ENCODE measurements around the gene TBCD. TPM values are rescaled to one million over a fixed set of nuclear protein-coding genes. Genes with fewer than 3 reads are reported as not detected.

The TBCD gene
- total RNA-seq, 1 experiment from 2014 or later: 129 TPM

DNA sequence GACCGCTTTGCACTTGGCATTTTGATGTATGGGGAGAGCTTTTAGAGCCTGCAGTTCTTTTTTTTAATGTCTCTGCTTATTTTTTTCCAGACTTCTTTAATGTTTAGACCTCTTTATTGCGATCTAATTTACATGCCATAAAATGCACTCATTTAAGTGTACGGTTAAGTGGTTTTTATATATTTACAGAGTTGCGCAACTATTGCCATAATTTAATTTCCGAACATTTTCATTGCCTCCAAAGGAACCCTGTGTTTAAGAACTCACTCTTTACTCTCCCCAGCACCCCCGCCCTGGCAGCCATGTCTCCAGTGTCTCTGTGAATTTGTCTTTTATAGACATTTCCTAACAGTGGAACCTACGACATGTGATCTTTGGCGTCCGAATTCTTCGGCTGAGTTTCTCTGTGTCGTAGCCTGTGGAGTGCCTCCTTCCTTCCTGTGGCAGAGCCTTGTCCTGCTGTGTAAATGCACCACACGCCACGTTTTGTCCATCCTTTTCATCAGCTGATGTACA is 64.0 kb downstream of the TBCD start:
- no CpG with 5 or more reads among the region's 13 CpGs for WGBS (ENCODE audit: extremely low coverage, insufficient read length, low lambda C conversion rate)
- peaks cover 4% of the 10 kb centered on the region; the same call in 1 of the 2 replicates for H3K27me3 Mint-ChIP-seq (ENCODE audit: low read depth)
- peaks cover 0 to 3% of the 10 kb centered on the region in 2 experiments; a peak in 1 of 4 replicates for H3K4me1 Mint-ChIP-seq
- no peak overlapping the region for H3K27ac ChIP-seq (ENCODE audit: insufficient read length, low read depth, low read length)
- no peak overlapping the region for H3K4me3 Mint-ChIP-seq
- no peak overlapping the region for H2BK12ac ChIP-seq (ENCODE audit: insufficient read length, low read depth, low read length)
- peaks cover 67 to 95% (median 90%) of the 10 kb centered on the region in 3 experiments for H3K36me3 Mint-ChIP-seq (ENCODE audit: insufficient read depth in 1 of 3, low read depth in 3 of 3)
- H4K91ac ChIP-seq (ENCODE audit: insufficient read length, low read depth, low read length): no peak overlapping the region
- H3K4me1 ChIP-seq (ENCODE audit: insufficient read depth, low read length): no peaks in the 10 kb centered on the region
- no peak overlapping the region for H3K56ac ChIP-seq (ENCODE audit: insufficient read length, low read depth, low read length)
- no peak overlapping the region for H3K4me2 ChIP-seq (ENCODE audit: insufficient read depth, insufficient read length, low read length)
- H3T11ph ChIP-seq (ENCODE audit: low read length): no peak overlapping the region
- H3K27ac Mint-ChIP-seq: no peak overlapping the region; a peak in 1 of 7 replicates
- no peak overlapping the region for H3K14ac ChIP-seq (ENCODE audit: insufficient read depth, low read length)
- no peak overlapping the region for H3K23ac ChIP-seq (ENCODE audit: insufficient read length, low read depth, low read length)
- H3K27me3 ChIP-seq (ENCODE audit: insufficient read depth, low read length): no peaks in the 10 kb centered on the region
- no peak overlapping the region for H3K4ac ChIP-seq (ENCODE audit: low read depth, low read length)
- H2BK20ac ChIP-seq (ENCODE audit: low read depth, low read length, poor library complexity, severe bottlenecking): no peak overlapping the region
- no peak overlapping the region for H4K5ac ChIP-seq (ENCODE audit: insufficient read length, low read depth, low read length)
- H3K79me2 ChIP-seq (ENCODE audit: insufficient read depth, low read length): no peaks in the 10 kb centered on the region
- no peak overlapping the region for H2BK120ac ChIP-seq (ENCODE audit: low read depth, low read length, poor library complexity, severe bottlenecking)
- H4K8ac ChIP-seq (replicated peaks; ENCODE audit: insufficient read length, low read depth, low read length): no peak overlapping the region
- TF ChIP-seq, protein P1, sequence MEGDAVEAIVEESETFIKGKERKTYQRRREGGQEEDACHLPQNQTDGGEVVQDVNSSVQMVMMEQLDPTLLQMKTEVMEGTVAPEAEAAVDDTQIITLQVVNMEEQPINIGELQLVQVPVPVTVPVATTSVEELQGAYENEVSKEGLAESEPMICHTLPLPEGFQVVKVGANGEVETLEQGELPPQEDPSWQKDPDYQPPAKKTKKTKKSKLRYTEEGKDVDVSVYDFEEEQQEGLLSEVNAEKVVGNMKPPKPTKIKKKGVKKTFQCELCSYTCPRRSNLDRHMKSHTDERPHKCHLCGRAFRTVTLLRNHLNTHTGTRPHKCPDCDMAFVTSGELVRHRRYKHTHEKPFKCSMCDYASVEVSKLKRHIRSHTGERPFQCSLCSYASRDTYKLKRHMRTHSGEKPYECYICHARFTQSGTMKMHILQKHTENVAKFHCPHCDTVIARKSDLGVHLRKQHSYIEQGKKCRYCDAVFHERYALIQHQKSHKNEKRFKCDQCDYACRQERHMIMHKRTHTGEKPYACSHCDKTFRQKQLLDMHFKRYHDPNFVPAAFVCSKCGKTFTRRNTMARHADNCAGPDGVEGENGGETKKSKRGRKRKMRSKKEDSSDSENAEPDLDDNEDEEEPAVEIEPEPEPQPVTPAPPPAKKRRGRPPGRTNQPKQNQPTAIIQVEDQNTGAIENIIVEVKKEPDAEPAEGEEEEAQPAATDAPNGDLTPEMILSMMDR (conservative IDR thresholded peaks at IDR 0.05): no peak
- no peak overlapping the region for H2BK15ac ChIP-seq (ENCODE audit: low read depth, low read length)
- H4K20me1 ChIP-seq (ENCODE audit: control insufficient read depth, insufficient read depth, insufficient read length): no peaks in the 10 kb centered on the region
- no peaks in the 10 kb centered on the region for H3K79me1 ChIP-seq (ENCODE audit: insufficient read depth, low read depth, low read length, poor library complexity, severe bottlenecking)
- H2AFZ ChIP-seq (ENCODE audit: low read length): no peak overlapping the region
- no peaks in the 10 kb centered on the region for H3K23me2 ChIP-seq (ENCODE audit: insufficient read length, low read depth, low read length, poor library complexity, severe bottlenecking)
- no peak overlapping the region for H2AK5ac ChIP-seq (ENCODE audit: insufficient read length, low read length)
- H3K18ac ChIP-seq (ENCODE audit: insufficient read length, low read depth, low read length): no peak overlapping the region
- H2BK5ac ChIP-seq (ENCODE audit: insufficient read length, low read length): peak overlapping the region; percentile 51
- H3K9me3 ChIP-seq (ENCODE audit: control insufficient read depth, low read depth, low read length): peaks cover 23% of the 10 kb centered on the region
- DNase-seq: no peak
- no peak overlapping the region for H3K9ac ChIP-seq (ENCODE audit: extremely low read depth, insufficient read length, low read length)
- peaks cover 33 to 35% of the 10 kb centered on the region in 2 experiments for H3K9me3 Mint-ChIP-seq
